ENCODE measurements around the gene SLC5A2. TPM values are rescaled to one million over a fixed set of nuclear protein-coding genes. Genes with fewer than 3 reads are reported as not detected.
A peak's percentile ranks its signal among the peaks of the same experiment; 100 is the strongest.

SLC5A2 gene
- total and polyA plus RNA-seq, 2 of the 13 experiments (the other 11 are each of a cell fraction or from before 2014, with no cell fraction given): 0.24 to 0.97 TPM

GRCh38 chr16:31486045-31486444 lies 3.1 kb downstream of the SLC5A2 start (continued):
- TF ChIP-seq ZNF142 (CRISPR knock-in tag; IDR thresholded peaks at IDR 0.05) (no peak), TBX3 (IDR thresholded peaks at IDR 0.05; ENCODE audit: borderline replicate concordance) (no peak), CENPBD1 (CRISPR knock-in tag; IDR thresholded peaks at IDR 0.05; ENCODE audit: borderline replicate concordance, low read depth) (no peak), CREBL2 (CRISPR knock-in tag; IDR thresholded peaks at IDR 0.05; ENCODE audit: borderline replicate concordance) (no peak)

GRCh38 chr16:31487071-31487719 lies 4.3 kb downstream of the SLC5A2 start:
- CTCF ChIA-PET (ENCODE audit: low intra/inter-chr PET ratio, low total read pairs): no interaction called here
- WGBS (ENCODE audit: low lambda C conversion rate): 98% methylated on average over 48 of the region's 48 CpGs
- H3K79me2 ChIP-seq (ENCODE audit: insufficient read depth, low read length): no peaks in the 10 kb centered on the region
- DNase-seq (ENCODE audit: low spot score) (no peak), ATAC-seq (no peak), FAIRE-seq (no peak)
- H4K20me1 ChIP-seq (ENCODE audit: insufficient read depth, low read length): no peaks in the 10 kb centered on the region
- in situ Hi-C loops (cut with HindIII; ENCODE audit: extremely low pct_ligation_motif_present, low pct_unique_long_range_greater_than_20kb): no loop called here
- H3K4me2 ChIP-seq (ENCODE audit: low read depth, low read length): no peak overlapping the region
- no TSS peak for BruUV-seq (replicated peaks)
- H3K9me3 ChIP-seq (ENCODE audit: low read length): no peaks in the 10 kb centered on the region
- no peak overlapping the region for H3K9ac ChIP-seq (ENCODE audit: insufficient read depth, low read depth, low read length)
- H3K4me1 ChIP-seq (ENCODE audit: insufficient read depth, low read length): peaks cover 19% of the 10 kb centered on the region
- H3K27ac ChIP-seq (ENCODE audit: extremely low read length, insufficient read depth, low read length): no peak overlapping the region
- peaks cover 8 to 21% of the 10 kb centered on the region in 2 experiments; a peak in 4 of 5 replicates for H3K36me3 ChIP-seq (replicated peaks in 1 of 2; ENCODE audit: control insufficient read depth in 1 of 2, insufficient read depth in 2 of 2, low read length in 2 of 2)
- peaks cover 0 to 3% of the 10 kb centered on the region in 2 experiments; a peak in 2 of 5 replicates for H3K27me3 ChIP-seq (ENCODE audit: control insufficient read depth in 1 of 2, insufficient read depth in 2 of 2, low read length in 2 of 2)
- no peak overlapping the region for H2AFZ ChIP-seq (ENCODE audit: low read length)
- H3K4me3 ChIP-seq (replicated peaks in 1 of 3; ENCODE audit: insufficient read depth in 1 of 3, low read depth in 2 of 3, low read length in 3 of 3): no peak overlapping the region
- POLR2A ChIA-PET: interaction anchor here (1.5 kb wide), 1 partner anchor 12 kb away, joined by 3 read pairs; no protein-coding TSS in a partner anchor
- intact Hi-C loops (cut with micrococcal nuclease; ENCODE audit: unreplicated experiment): no loop called here
- TF ChIP-seq ZNF33A (CRISPR knock-in tag; IDR thresholded peaks at IDR 0.05; ENCODE audit: borderline replicate concordance) (no peak), PRMT3 (CRISPR knock-in tag; IDR thresholded peaks at IDR 0.05; ENCODE audit: borderline replicate concordance, low read depth) (0 out of 2 replicates have a peak, but pooled peaks have one; percentile 22), SUZ12 (IDR thresholded peaks at IDR 0.05; ENCODE audit: low read depth, low read length) (no peak), ZFP41 (CRISPR knock-in tag; IDR thresholded peaks at IDR 0.05; ENCODE audit: borderline replicate concordance) (no peak), YEATS4 (CRISPR knock-in tag; IDR thresholded peaks at IDR 0.05; ENCODE audit: borderline replicate concordance) (no peak), ZNF225 (CRISPR knock-in tag; IDR thresholded peaks at IDR 0.05) (no peak), ZNF674 (CRISPR knock-in tag; IDR thresholded peaks at IDR 0.05; ENCODE audit: low read depth) (no peak), EZH2 (conservative IDR thresholded peaks at IDR 0.05; ENCODE audit: low read depth, low read length) (no peak), MTA3 (CRISPR knock-in tag; IDR thresholded peaks at IDR 0.05) (no peak), ZNF296 (CRISPR knock-in tag; conservative IDR thresholded peaks at IDR 0.05) (no peak), ZNF333 (CRISPR knock-in tag; IDR thresholded peaks at IDR 0.05; ENCODE audit: borderline replicate concordance) (no peak), ZNF569 (CRISPR knock-in tag; IDR thresholded peaks at IDR 0.05; ENCODE audit: borderline replicate concordance) (no peak)
